Mucosa of rectum (tissue), 2 donors: ENCODE results near the gene SYCN.

Experiments
- H3K27ac ChIP-seq, 2 donors: one replicate each; pipeline ENCODE4 v1.7.0; 2013; ENCODE audit warnings: inconsistent platforms in 2 of 2, low read depth in 2 of 2, low read length in 2 of 2
- H3K27me3 ChIP-seq, 2 donors: one replicate each; pipeline ENCODE4 v1.7.0; 2013; ENCODE audit warnings: low read length in 2 of 2; ENCODE audit not compliant: control insufficient read depth in 2 of 2, insufficient read depth in 2 of 2
- H3K36me3 ChIP-seq, 2 donors: one replicate each; pipeline ENCODE4 v1.7.0; 2013; ENCODE audit warnings: low read length in 2 of 2; ENCODE audit not compliant: control insufficient read depth in 2 of 2, insufficient read depth in 2 of 2
- H3K4me1 ChIP-seq, 2 donors: one replicate each; pipeline ENCODE4 v1.7.0; 2013; ENCODE audit warnings: low read length in 2 of 2, mild to moderate bottlenecking in 1 of 2; ENCODE audit not compliant: control insufficient read depth in 2 of 2, insufficient read depth in 2 of 2
- H3K4me3 ChIP-seq, 2 donors: one replicate each; pipeline ENCODE4 v1.7.0; 2013; ENCODE audit warnings: low read length in 2 of 2
- H3K9ac ChIP-seq, 2 donors: one replicate each; pipeline ENCODE4 v1.7.0; 2013; ENCODE audit warnings: low read length in 2 of 2, low read depth in 1 of 2, mild to moderate bottlenecking in 1 of 2
- H3K9me3 ChIP-seq, 2 donors: one replicate each; pipeline ENCODE4 v1.7.0; 2013; ENCODE audit warnings: low read length in 2 of 2; ENCODE audit not compliant: control insufficient read depth in 2 of 2
- donor health status: healthy.
- donor health status: Normal muscosa, but diverticular disease.

Gene SYCN

GRCh38 chr19:39206122-39206521 lies 2.1 kb upstream of the SYCN start:
- H3K36me3 ChIP-seq: no peaks in the 10 kb centered on the region
- H3K4me3 ChIP-seq: no peak overlapping the region
- H3K9me3 ChIP-seq: no peaks in the 10 kb centered on the region
- H3K27me3 ChIP-seq: peaks cover 17 to 28% of the 10 kb centered on the region in 2 donors
- no peak overlapping the region for H3K9ac ChIP-seq
- no peaks in the 10 kb centered on the region for H3K4me1 ChIP-seq
- no peak overlapping the region for H3K27ac ChIP-seq

- no peak overlapping the region for H3K4me3 ChIP-seq
- H3K27me3 ChIP-seq: peaks cover 17 to 32% of the 10 kb centered on the region in 2 donors
- H3K9ac ChIP-seq: no peak overlapping the region
- no peaks in the 10 kb centered on the region for H3K36me3 ChIP-seq
- no peaks in the 10 kb centered on the region for H3K4me1 ChIP-seq
- no peak overlapping the region for H3K27ac ChIP-seq
- H3K9me3 ChIP-seq: no peaks in the 10 kb centered on the region
These were observed 1.3 kb upstream of the SYCN start for GRCh38 chr19:39205449-39205764.

DNA sequence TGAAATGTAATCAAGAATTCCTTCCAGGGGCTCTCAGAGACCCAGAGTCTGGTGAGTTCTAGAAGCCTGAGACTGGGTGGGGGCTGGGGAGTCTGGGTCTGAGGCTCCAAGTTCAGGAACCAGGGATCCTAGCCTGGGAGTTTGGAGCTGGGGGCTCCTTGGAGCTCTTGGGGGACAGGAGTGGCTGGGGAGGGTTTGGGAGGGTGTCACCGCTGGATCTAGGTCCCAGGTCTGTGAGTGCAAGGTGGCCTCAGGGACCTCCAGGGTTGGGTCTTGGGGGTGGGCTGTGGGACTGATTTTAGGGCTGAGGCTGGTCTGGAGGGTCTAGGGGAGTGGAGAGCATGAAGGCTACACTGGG lies 1.1 kb downstream of the SYCN start:
- H3K4me3 ChIP-seq: no peak overlapping the region
- H3K4me1 ChIP-seq: no peaks in the 10 kb centered on the region
- no peak overlapping the region for H3K27ac ChIP-seq
- H3K27me3 ChIP-seq: peaks cover 23 to 42% of the 10 kb centered on the region in 2 donors
- no peaks in the 10 kb centered on the region for H3K36me3 ChIP-seq
- H3K9ac ChIP-seq: no peak overlapping the region
- no peaks in the 10 kb centered on the region for H3K9me3 ChIP-seq

- H3K4me3 ChIP-seq: no peak overlapping the region
- no peak overlapping the region for H3K9ac ChIP-seq
- no peaks in the 10 kb centered on the region for H3K36me3 ChIP-seq
- no peaks in the 10 kb centered on the region for H3K9me3 ChIP-seq
- H3K27me3 ChIP-seq: peaks cover 29 to 62% of the 10 kb centered on the region in 2 donors
- no peaks in the 10 kb centered on the region for H3K4me1 ChIP-seq
- no peak overlapping the region for H3K27ac ChIP-seq
These were observed 3.3 kb downstream of the SYCN start for GRCh38 chr19:39200803-39201115.

DNA sequence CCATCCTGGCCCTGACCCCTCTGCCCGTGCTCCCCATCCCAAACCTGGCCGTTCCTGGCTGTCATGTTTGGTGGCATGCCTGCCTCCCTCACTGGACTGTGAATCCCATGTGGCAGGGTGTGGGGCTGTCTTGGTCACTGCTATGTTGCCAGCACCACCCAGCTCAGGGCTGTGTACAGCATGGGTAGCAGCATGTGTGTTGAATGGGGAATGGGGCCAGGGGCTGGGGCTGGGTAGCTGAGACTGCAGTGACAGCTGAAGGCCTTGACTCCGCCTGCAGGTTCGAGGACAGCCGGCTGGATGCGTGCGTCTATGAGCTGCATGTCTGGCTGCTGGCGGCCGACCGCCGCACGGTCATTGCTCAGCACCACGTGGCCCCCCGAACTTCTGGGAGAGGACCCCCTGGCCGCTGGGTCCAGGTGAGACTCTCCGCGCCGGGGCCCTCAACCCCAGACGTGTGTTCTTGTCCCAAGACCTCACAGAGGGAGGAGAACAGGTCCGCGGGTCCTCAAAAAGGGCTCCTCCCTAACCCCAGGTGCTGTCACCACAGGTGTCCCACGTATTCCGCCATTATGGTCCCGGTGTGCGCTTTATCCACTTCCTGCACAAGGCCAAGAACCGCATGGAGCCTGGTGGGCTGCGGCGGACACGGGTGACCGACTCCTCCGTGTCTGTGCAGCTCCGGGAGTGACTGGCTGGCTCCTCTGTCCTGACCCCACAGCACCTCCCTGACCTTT lies 3.8 kb downstream of the SYCN start:
- peaks cover 32 to 66% of the 10 kb centered on the region in 2 donors for H3K27me3 ChIP-seq
- H3K4me1 ChIP-seq: no peaks in the 10 kb centered on the region
- no peak overlapping the region for H3K27ac ChIP-seq

DNA sequence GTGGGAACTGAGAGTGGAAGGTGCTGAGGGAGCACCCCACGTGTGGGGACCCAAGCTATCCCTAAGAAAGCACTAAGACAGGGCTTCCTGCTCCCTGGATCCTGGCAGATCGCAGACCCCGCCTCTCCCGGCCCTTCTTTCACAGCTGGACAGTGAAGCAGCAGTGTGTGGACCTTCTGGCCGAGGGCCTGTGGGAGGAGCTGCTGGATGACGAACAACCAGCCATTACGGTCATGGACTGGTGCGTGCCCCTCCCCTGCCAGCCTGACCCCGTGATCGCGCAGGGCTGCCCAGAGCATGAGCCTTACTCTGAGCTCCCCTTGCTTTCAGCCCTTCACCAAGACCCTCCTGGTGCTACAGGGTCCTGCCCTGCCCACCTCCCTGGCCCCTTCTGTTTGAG lies 5.0 kb downstream of the SYCN start:
- H3K27ac ChIP-seq: no peak overlapping the region
- H3K36me3 ChIP-seq: no peaks in the 10 kb centered on the region
- peaks cover 33 to 61% of the 10 kb centered on the region in 2 donors for H3K27me3 ChIP-seq
- no peak overlapping the region for H3K4me3 ChIP-seq
- H3K9ac ChIP-seq: no peak overlapping the region
- H3K9me3 ChIP-seq: no peaks in the 10 kb centered on the region
- H3K4me1 ChIP-seq: no peaks in the 10 kb centered on the region

More for the DNA sequence above, 3.8 kb downstream of the SYCN start:
- no peaks in the 10 kb centered on the region for H3K9me3 ChIP-seq
- H3K36me3 ChIP-seq: no peaks in the 10 kb centered on the region
- no peak overlapping the region for H3K9ac ChIP-seq
- H3K4me3 ChIP-seq: no peak overlapping the region

- Histone ChIP-seq H3K9ac (no peak overlapping the region), H3K36me3 (no peaks in the 10 kb centered on the region), H3K4me3 (no peak overlapping the region), H3K4me1 (peaks cover 0 to 5% of the 10 kb centered on the region in 2 donors), H3K9me3 (no peaks in the 10 kb centered on the region), H3K27me3 (peaks cover 30 to 49% of the 10 kb centered on the region in 2 donors), H3K27ac (no peak overlapping the region)
These were observed 6.3 kb downstream of the SYCN start for GRCh38 chr19:39197808-39198207.

- Histone ChIP-seq H3K27ac (no peak within 1 kb of the TSS), H3K27me3 (peaks cover 29 to 46% of the 10 kb centered on the region in 2 donors), H3K4me3 (no peak within 1 kb of the TSS)
These were observed 7.1 kb downstream of the SYCN start, which contains the start of gene NCCRP1 for GRCh38 chr19:39196860-39197562. Gene NCCRP1 (plus strand): TSS chr19:39196964. CDS start chr19:39196983, 19 bp downstream.

GRCh38 chr19:39196320-39196719 lies 7.7 kb downstream of the SYCN start:
- no peaks in the 10 kb centered on the region for H3K36me3 ChIP-seq
- H3K4me1 ChIP-seq: peaks cover 0 to 5% of the 10 kb centered on the region in 2 donors
- no peak overlapping the region for H3K9ac ChIP-seq
- no peak overlapping the region for H3K27ac ChIP-seq
- peaks cover 27 to 40% of the 10 kb centered on the region in 2 donors for H3K27me3 ChIP-seq
- no peaks in the 10 kb centered on the region for H3K9me3 ChIP-seq
- no peak overlapping the region for H3K4me3 ChIP-seq

More at GRCh38 chr19:39196860-39197562, 7.1 kb downstream of the SYCN start, which contains the start of gene NCCRP1:
- no peaks in the 10 kb centered on the region for H3K9me3 ChIP-seq
- H3K36me3 ChIP-seq: no peaks in the 10 kb centered on the region
- no peak within 1 kb of the TSS for H3K9ac ChIP-seq
- H3K4me1 ChIP-seq: peaks cover 0 to 5% of the 10 kb centered on the region in 2 donors

- Histone ChIP-seq H3K4me1 (peaks cover 0 to 5% of the 10 kb centered on the region in 2 donors), H3K27me3 (peaks cover 27 to 39% of the 10 kb centered on the region in 2 donors), H3K9ac (no peak overlapping the region), H3K27ac (no peak overlapping the region), H3K9me3 (no peaks in the 10 kb centered on the region), H3K36me3 (no peaks in the 10 kb centered on the region), H3K4me3 (no peak overlapping the region)
These were observed 8.3 kb downstream of the SYCN start for GRCh38 chr19:39195755-39196154.
